Neuronal stem cell (in vitro differentiated cells): ENCODE results near the gene MASP1.
A peak's percentile ranks its signal among the peaks of the same experiment; 100 is the strongest.

Experiments
- DNase-seq: peaks from one replicate; pipeline ENCODE4 v3.0.0-alpha.2; 2013; ENCODE audit warnings: low spot score
- H2AFZ ChIP-seq: one replicate; pipeline ENCODE4 v1.6.1; 2013; ENCODE audit warnings: mild to moderate bottlenecking, low read length, inconsistent platforms
- H2AK5ac ChIP-seq: 2 replicates; pipeline ENCODE4 v1.6.1; 2013; ENCODE audit warnings: low read depth, mild to moderate bottlenecking, inconsistent platforms, low read length, moderate library complexity, mixed read lengths
- H2BK120ac ChIP-seq: 2 replicates; pipeline ENCODE4 v1.6.1; 2013; ENCODE audit warnings: low read depth, mild to moderate bottlenecking, inconsistent platforms, low read length, moderate library complexity, mixed read lengths
- H2BK12ac ChIP-seq: one replicate; pipeline ENCODE4 v1.6.1; 2013; ENCODE audit warnings: low read length, inconsistent platforms
- H2BK15ac ChIP-seq: 2 replicates; pipeline ENCODE4 v1.6.1; 2013; ENCODE audit warnings: mild to moderate bottlenecking, low read length, inconsistent platforms, mixed read lengths
- H2BK5ac ChIP-seq: one replicate; pipeline ENCODE4 v1.6.1; 2013; ENCODE audit warnings: inconsistent platforms, mild to moderate bottlenecking, low read length, moderate library complexity
- H3K14ac ChIP-seq: one replicate; pipeline ENCODE4 v1.6.1; 2013; ENCODE audit warnings: low read length, inconsistent platforms
- H3K18ac ChIP-seq: 2 replicates; pipeline ENCODE4 v1.6.1; 2013; ENCODE audit warnings: low read length, inconsistent platforms
- H3K23ac ChIP-seq: 2 replicates; pipeline ENCODE4 v1.6.1; 2013; ENCODE audit warnings: low read depth, mild to moderate bottlenecking, mixed read lengths, low read length, inconsistent platforms; ENCODE audit not compliant: poor library complexity
- H3K27ac ChIP-seq: replicated peaks from 3 replicates; pipeline ENCODE4 v1.5.1; 2013; ENCODE audit warnings: low read length, inconsistent platforms
- H3K27me3 ChIP-seq, 3 experiments: 2 replicates each; pipeline ENCODE4 v1.6.1; 2013; ENCODE audit warnings: low read length in 3 of 3, mild to moderate bottlenecking in 2 of 3, inconsistent platforms in 1 of 3, low read depth in 1 of 3, mixed read lengths in 1 of 3, moderate library complexity in 1 of 3; ENCODE audit not compliant: control insufficient read depth in 3 of 3, insufficient read depth in 3 of 3
- H3K36me3 ChIP-seq, 2 donors: replicated peaks in 1 of 2; 2 replicates each; pipeline ENCODE4 v1.6.1; 2013; ENCODE audit warnings: low read length in 2 of 2; ENCODE audit not compliant: control insufficient read depth in 2 of 2, insufficient read depth in 2 of 2
- H3K4ac ChIP-seq: 2 replicates; pipeline ENCODE4 v1.6.1; 2013; ENCODE audit warnings: inconsistent platforms, mild to moderate bottlenecking, low read length, moderate library complexity
- H3K4me1 ChIP-seq, 2 donors: 1 replicate in 1 of 2; 2 replicates in 1 of 2; pipeline ENCODE4 v1.6.1; 2013; ENCODE audit warnings: low read length in 2 of 2, low read depth in 1 of 2; ENCODE audit not compliant: control insufficient read depth in 2 of 2, insufficient read depth in 1 of 2
- H3K4me2 ChIP-seq: one replicate; pipeline ENCODE4 v1.6.1; 2013; ENCODE audit warnings: mild to moderate bottlenecking, low read length, inconsistent platforms; ENCODE audit not compliant: insufficient read depth, poor library complexity, severe bottlenecking
- H3K4me3 ChIP-seq, 2 donors: 2 replicates each; pipeline ENCODE4 v1.5.1; 2013; ENCODE audit warnings: low read length in 2 of 2, mild to moderate bottlenecking in 2 of 2, inconsistent platforms in 1 of 2, moderate library complexity in 1 of 2
- H3K79me1 ChIP-seq: one replicate; pipeline ENCODE4 v1.6.1; 2013; ENCODE audit warnings: low read depth, mild to moderate bottlenecking, inconsistent platforms, low read length, moderate library complexity
- H3K9ac ChIP-seq: one replicate; pipeline ENCODE4 v1.6.1; 2013; ENCODE audit warnings: mild to moderate bottlenecking, low read depth, low read length, inconsistent platforms; ENCODE audit not compliant: poor library complexity
- H3K9me3 ChIP-seq, 2 donors: replicated peaks in 1 of 2; 2 replicates each; pipeline versions ENCODE3 to v1.6.1; 2013; ENCODE audit warnings: low read length in 2 of 2, mild to moderate bottlenecking in 2 of 2, inconsistent platforms in 1 of 2, low read depth in 1 of 2, mixed read lengths in 1 of 2, moderate library complexity in 1 of 2; ENCODE audit not compliant: control insufficient read depth in 2 of 2, insufficient read depth in 1 of 2
- H4K8ac ChIP-seq: one replicate; pipeline ENCODE4 v1.6.1; 2013; ENCODE audit warnings: low read depth, mild to moderate bottlenecking, inconsistent platforms, low read length, moderate library complexity
- H4K91ac ChIP-seq: one replicate; pipeline ENCODE4 v1.6.1; 2013; ENCODE audit warnings: low read length, low read depth, mild to moderate bottlenecking, inconsistent platforms; ENCODE audit not compliant: poor library complexity
- WGBS, 2 donors: extraction: QIAGEN DNeasy Blood & Tissue Kit; methylation state at CpG; one replicate each; pipeline ENCODE4 v1.1.7; 2013; ENCODE audit warnings: missing lambda C conversion rate in 2 of 2, mixed read lengths in 1 of 2; ENCODE audit not compliant: insufficient read length in 2 of 2, insufficient replicate concordance in 1 of 2; ENCODE audit errors: extremely low coverage in 2 of 2; 5-methylcytosine and 5-hydroxymethylcytosine counted together

The MASP1 gene

DNA sequence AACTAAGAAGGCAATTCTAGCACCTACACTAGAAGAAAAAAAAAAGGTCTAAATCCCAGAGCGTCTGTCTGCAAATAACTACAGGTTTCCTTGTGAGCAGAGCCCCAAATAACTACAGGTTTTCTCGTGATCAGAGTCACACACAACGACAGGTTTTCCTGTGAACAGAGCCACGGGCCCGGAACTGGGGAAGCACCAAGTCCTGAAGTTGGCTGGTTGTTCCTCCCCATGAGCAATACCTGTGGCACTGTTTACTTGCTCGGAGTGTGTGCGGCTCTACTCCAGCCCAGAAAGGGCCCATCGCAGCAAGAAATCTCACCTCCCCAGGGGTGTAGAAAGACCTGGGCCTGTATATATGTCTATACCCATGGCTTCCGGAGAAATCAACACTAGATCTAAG lies 644 bp upstream of the MASP1 start:
- Histone ChIP-seq H3K9me3 (no peaks in the 10 kb centered on the region), H2BK5ac (no peak overlapping the region), H3K23ac (no peak overlapping the region), H2AK5ac (no peak overlapping the region), H2BK120ac (no peak overlapping the region), H2BK15ac (no peak overlapping the region), H4K8ac (no peak overlapping the region), H3K4me1 (peaks cover 7% of the 10 kb centered on the region in 2 donors), H3K36me3 (no peaks in the 10 kb centered on the region), H3K18ac (peak overlapping the region; percentile 15), H4K91ac (no peak overlapping the region), H3K4me3 (no peak overlapping the region), H3K27me3 (peaks cover 0 to 26% (median 2%) of the 10 kb centered on the region in 3 experiments), H3K79me1 (no peaks in the 10 kb centered on the region), H2AFZ (no peak overlapping the region), H3K14ac (no peak overlapping the region), H3K4ac (no peak overlapping the region), H3K27ac (no peak overlapping the region), H3K9ac (no peak overlapping the region), H3K4me2 (no peak overlapping the region), H2BK12ac (no peak overlapping the region)
- DNase-seq: no peak
- WGBS, 2 donors: no CpG with 5 or more reads among the region's 9 CpGs

DNA sequence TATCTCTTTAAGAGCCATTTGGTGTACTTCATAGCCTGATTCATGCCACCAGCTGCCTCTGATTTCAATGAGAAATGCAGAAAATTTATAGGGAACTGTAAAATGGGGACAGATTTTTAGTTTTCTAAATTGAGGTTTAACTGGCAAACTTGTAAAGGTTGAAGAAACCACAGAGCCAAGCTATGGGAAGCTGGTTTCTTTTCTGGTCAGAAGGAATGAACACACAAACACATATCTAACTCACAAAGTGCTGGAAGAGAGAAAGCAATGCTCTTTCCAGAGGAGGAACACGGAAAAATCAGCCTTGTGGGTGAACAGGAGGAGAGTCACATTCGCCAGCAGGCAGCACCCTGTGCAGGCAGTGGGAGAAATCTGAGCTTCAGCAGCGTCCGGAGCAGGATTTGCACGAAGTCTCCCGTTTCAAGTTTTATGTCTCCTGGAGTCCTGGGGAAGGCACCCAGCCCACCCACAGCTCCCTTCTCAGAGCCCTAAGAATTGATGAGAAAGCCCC lies 481 bp downstream of the MASP1 start:
- Histone ChIP-seq H3K18ac (peak overlapping the region; percentile 78), H3K79me1 (no peaks in the 10 kb centered on the region), H3K4ac (no peak overlapping the region), H4K8ac (no peak overlapping the region), H3K36me3 (no peaks in the 10 kb centered on the region), H2BK120ac (no peak overlapping the region), H3K27me3 (peaks cover 0 to 26% (median 2%) of the 10 kb centered on the region in 3 experiments), H3K4me3 (peak overlapping the region in 1 of 2 donors; percentile 69), H3K9me3 (no peaks in the 10 kb centered on the region), H3K4me1 (peaks cover 7 to 8% of the 10 kb centered on the region in 2 donors), H2BK5ac (peak overlapping the region; percentile 14), H2AFZ (peak overlapping the region; percentile 74), H3K23ac (peak overlapping the region; percentile 3), H2BK12ac (no peak overlapping the region), H3K9ac (peak overlapping the region; percentile 7), H3K4me2 (peak overlapping the region; percentile 63), H2AK5ac (no peak overlapping the region), H3K14ac (no peak overlapping the region), H3K27ac (no peak overlapping the region), H4K91ac (no peak overlapping the region), H2BK15ac (peak overlapping the region; percentile 7)
- no CpG with 5 or more reads among the region's 6 CpGs for whole genome bisulfite sequencing, 2 donors
- DNase-seq: no peak

DNA sequence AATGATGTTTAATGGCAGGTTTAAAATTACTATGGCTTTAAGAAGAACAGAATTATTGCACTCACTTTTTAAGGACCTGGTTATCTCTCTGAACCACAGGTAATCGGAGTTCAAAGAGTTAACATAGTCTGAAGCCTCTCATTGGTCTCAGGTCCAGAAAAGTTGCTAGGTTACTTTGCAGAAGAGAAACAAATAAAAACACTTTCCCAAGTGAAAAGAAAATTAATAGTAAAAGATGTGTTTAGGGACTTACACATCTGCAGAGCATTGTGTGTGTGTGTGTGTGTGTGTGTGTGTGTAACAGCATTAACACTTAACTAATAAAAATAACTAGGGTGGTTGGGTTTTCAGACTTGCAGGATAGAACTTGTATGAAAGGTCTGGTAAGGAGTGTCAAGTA lies 1.0 kb downstream of the MASP1 start:
- H3K4me1 ChIP-seq: peaks cover 7 to 8% of the 10 kb centered on the region in 2 donors
- no peaks in the 10 kb centered on the region for H3K79me1 ChIP-seq
- H2AK5ac ChIP-seq: no peak overlapping the region
- no peak for DNase-seq
- H3K27me3 ChIP-seq: peaks cover 0 to 26% (median 2%) of the 10 kb centered on the region in 3 experiments
- H2BK12ac ChIP-seq: no peak overlapping the region
- no peaks in the 10 kb centered on the region for H3K9me3 ChIP-seq
- no peak overlapping the region for H2BK5ac ChIP-seq
- no peak overlapping the region for H2BK120ac ChIP-seq
- H4K91ac ChIP-seq: no peak overlapping the region
- no peak overlapping the region for H3K4ac ChIP-seq
- no peak overlapping the region for H2AFZ ChIP-seq
- H3K14ac ChIP-seq: no peak overlapping the region
- H3K4me3 ChIP-seq: no peak overlapping the region
- no peak overlapping the region for H3K9ac ChIP-seq
- H3K36me3 ChIP-seq: no peaks in the 10 kb centered on the region
- WGBS, 2 donors: no CpG with 5 or more reads among the region's 1 CpG
- no peak overlapping the region for H3K27ac ChIP-seq
- H3K23ac ChIP-seq: no peak overlapping the region
- no peak overlapping the region for H2BK15ac ChIP-seq
- no peak overlapping the region for H3K4me2 ChIP-seq
- H3K18ac ChIP-seq: no peak overlapping the region
- H4K8ac ChIP-seq: no peak overlapping the region

DNA sequence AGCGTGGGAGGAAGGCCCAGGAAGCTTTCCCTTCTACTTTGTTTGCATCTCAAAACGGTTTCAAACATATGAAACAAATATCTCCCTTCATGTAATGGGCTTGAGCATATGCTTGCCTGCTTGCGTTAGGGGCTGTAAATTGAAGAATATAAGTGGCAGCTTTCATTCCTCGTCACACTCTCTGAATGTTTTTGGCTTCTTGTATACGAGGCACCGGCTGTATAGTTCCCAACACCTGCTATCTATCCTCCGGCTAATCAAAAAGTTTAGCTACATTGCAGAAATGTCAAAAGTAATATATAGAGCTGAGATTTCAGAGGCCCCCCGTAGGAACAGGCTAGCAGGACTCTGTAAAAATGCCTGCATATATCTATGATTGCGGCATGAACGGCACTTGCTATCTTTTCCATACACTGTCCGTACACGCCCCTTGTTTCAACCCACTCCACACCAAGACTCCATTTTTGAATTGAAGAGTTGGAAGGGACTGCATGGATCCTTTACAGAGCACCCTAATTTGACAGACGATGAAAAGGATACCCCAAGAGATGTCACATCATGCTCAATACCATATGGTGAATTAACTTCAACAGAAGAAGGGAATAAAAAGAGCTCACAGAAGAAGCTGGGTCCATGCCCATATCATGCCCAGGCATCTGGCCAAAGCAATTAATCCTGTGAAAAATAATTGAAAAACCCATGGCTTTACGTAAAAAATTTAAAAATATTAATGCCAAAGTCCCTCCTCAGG lies 2.5 kb downstream of the MASP1 start:
- no peak overlapping the region for H2BK15ac ChIP-seq
- no peak overlapping the region for H2AK5ac ChIP-seq
- no CpG with 5 or more reads among the region's 14 CpGs for WGBS, 2 donors
- no peak overlapping the region for H2AFZ ChIP-seq
- peaks cover 7 to 8% of the 10 kb centered on the region in 2 donors for H3K4me1 ChIP-seq
- no peak overlapping the region for H3K9ac ChIP-seq
- H2BK12ac ChIP-seq: no peak overlapping the region
- H3K27me3 ChIP-seq: peaks cover 0 to 26% (median 2%) of the 10 kb centered on the region in 3 experiments
- H3K79me1 ChIP-seq: no peaks in the 10 kb centered on the region
- H3K36me3 ChIP-seq: no peaks in the 10 kb centered on the region
- no peaks in the 10 kb centered on the region for H3K9me3 ChIP-seq
- no peak overlapping the region for H3K4me2 ChIP-seq
- no peak overlapping the region for H4K91ac ChIP-seq
- DNase-seq: no peak
- no peak overlapping the region for H4K8ac ChIP-seq
- no peak overlapping the region for H3K4me3 ChIP-seq
- H2BK5ac ChIP-seq: no peak overlapping the region
- no peak overlapping the region for H3K27ac ChIP-seq
- no peak overlapping the region for H3K23ac ChIP-seq
- H3K18ac ChIP-seq: no peak overlapping the region
- no peak overlapping the region for H3K14ac ChIP-seq
- no peak overlapping the region for H3K4ac ChIP-seq
- no peak overlapping the region for H2BK120ac ChIP-seq
